H7 (cell line): Measurements from ENCODE around the gene NOL9. TPM values are rescaled to one million over a fixed set of nuclear protein-coding genes. Genes with fewer than 3 reads are reported as not detected.

ENCODE experiments used
- DNase-seq: peaks from one replicate; pipeline ENCODE4 v3.0.0; 2012
- H3K27me3 ChIP-seq: 2 replicates; pipeline ENCODE4 v1.6.0; 2011; ENCODE audit warnings: mild to moderate bottlenecking, low read length; ENCODE audit not compliant: control insufficient read depth, insufficient read depth
- H3K36me3 ChIP-seq: replicated peaks from 2 replicates; pipeline ENCODE4 v1.5.1; 2011; ENCODE audit warnings: low read length; ENCODE audit not compliant: control insufficient read depth, insufficient read depth
- H3K4me3 ChIP-seq: 2 replicates; pipeline ENCODE4 v1.5.1; 2011; ENCODE audit warnings: low read depth, mild to moderate bottlenecking, control low read depth, low read length, moderate library complexity; ENCODE audit not compliant: insufficient read depth
- total RNA-seq: library from RNA; depleted of rRNA; stranded (reverse); fragments of >200 nt; shearing (Covaris generic); gene quantifications from 2 replicates; pipeline ENCODE4 v1.2.3, GENCODE V29; 2014; rRNA removed

Gene NOL9
- total RNA-seq, 1 experiment from 2014 or later, result 32.7 TPM

DNA sequence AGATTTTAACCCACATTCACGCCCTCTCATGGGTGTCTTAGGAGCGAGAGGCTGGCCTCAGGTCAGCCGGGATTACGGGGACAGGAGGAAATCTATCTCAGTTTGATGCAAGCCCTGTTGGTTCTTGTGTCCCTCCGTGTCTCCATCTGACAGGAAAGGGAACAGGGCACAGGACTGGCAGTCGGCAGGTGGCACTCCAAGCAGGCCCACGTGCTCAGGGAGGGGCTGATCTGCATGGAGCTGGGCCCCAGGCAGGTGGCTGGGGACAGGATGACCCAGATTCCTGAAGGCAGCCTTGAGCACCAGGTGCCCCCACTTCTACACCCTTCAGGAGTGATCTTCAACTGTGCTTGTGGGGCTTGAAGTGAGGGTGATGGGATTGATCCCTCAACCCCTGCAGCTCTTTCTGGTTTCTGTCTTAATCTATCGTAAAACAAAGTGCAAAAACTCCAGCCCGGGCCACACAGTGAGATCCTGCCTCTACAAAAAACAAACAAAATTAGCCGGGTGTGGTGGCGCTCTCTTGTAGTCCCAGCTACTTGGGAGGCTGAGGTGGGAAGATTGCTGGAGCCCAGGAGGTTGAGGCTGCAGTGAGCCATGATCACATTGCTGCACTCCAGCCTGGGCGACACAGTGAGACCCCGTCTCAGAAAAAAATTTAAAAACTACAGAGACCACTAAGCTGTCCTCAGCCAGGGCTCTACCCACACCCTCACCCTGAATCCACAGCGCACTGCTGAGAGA is 71.1 kb downstream of the NOL9 start:
- Histone ChIP-seq H3K4me3 (no peak overlapping the region), H3K27me3 (peaks cover 19% of the 10 kb centered on the region; the same call in 1 of the 2 replicates), H3K36me3 (no peaks in the 10 kb centered on the region)
- DNase-seq, result no peak

DNA sequence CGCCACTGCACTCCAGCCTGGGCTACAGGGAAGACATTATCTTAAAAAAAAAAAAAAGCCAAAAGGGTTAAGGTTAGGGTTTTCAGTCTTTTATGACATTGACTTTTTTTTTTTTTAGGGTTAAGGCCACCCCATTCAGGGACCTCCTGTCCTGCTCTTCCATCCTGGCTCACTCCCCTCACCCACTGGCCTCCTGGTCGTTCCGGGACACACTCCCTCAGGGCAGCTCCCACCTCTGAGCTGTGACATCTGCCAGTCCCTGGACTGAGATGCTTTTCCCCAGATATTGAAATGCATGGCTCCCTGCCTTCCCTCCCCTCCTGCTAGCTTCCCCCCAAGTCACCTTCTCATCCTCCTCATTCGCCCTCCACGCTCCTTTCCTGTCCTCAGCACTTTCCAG is 72.5 kb downstream of the NOL9 start:
- H3K36me3 ChIP-seq, result no peaks in the 10 kb centered on the region
- peaks cover 19% of the 10 kb centered on the region; the same call in 1 of the 2 replicates for H3K27me3 ChIP-seq
- no peak overlapping the region for H3K4me3 ChIP-seq
- no peak for DNase-seq

DNA sequence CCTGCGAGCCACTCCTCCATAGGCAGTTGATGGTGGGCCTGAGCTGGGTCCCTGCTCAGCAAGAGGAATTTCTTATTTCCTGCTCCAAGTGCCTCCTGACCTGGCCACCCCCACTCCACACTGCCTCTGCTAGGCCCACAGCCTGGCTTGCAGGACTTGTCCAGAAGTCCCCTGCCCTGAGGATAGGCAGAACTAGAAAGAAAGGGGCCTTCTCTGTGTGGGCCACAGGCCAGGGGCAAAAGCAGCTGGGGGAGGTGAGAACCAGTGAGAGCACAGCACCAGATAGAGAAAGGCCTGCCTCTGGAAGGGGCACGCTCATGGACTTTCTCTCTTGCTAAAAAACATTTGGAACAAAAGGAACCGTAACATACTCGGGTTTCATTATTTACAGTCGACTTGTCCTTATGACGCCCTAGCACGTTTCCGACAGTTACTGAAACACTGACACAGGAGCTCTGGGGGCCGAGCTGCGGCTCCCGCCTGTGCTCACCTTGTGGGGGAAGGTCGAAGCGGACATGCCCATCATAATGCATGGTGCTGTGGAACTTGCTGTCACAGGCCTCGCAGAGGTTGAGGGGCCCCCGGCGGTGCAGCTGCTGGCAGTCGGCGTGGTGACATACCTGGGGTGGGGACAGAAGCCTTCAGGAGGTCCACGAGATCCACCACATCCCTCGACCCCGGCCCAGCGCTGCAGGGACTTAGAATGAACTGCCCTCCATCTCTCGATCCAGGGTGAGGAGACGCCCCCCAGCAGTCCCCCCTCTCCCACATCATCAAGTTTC is 77.1 kb downstream of the NOL9 start:
- no peaks in the 10 kb centered on the region; the same call in 1 of the 2 replicates for H3K27me3 ChIP-seq
- H3K4me3 ChIP-seq, result no peak overlapping the region
- no peak for DNase-seq
- H3K36me3 ChIP-seq, result peaks cover 1% of the 10 kb centered on the region

DNA sequence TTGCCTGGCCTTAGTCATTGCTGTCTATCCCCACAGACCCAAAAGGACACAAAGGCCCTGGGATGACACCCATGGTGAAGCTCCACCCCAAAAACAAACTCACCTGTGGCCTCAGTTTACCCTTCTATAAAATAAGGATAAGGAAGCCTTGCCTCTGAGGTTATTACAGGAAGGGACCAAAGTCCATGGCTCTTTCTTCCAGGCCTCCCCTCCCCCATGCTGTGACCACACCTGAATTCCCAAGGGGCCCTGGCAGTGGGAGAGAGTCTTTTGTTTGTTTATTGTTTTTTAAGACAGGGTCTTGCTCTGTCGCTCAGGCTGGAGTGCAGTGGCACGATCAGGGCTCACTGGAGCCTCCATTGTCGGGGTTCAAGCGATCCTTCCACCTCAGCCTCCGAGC is 77.8 kb downstream of the NOL9 start:
- DNase-seq, result no peak
- H3K27me3 ChIP-seq, result no peaks in the 10 kb centered on the region; the same call in 1 of the 2 replicates
- no peak overlapping the region for H3K4me3 ChIP-seq

DNA sequence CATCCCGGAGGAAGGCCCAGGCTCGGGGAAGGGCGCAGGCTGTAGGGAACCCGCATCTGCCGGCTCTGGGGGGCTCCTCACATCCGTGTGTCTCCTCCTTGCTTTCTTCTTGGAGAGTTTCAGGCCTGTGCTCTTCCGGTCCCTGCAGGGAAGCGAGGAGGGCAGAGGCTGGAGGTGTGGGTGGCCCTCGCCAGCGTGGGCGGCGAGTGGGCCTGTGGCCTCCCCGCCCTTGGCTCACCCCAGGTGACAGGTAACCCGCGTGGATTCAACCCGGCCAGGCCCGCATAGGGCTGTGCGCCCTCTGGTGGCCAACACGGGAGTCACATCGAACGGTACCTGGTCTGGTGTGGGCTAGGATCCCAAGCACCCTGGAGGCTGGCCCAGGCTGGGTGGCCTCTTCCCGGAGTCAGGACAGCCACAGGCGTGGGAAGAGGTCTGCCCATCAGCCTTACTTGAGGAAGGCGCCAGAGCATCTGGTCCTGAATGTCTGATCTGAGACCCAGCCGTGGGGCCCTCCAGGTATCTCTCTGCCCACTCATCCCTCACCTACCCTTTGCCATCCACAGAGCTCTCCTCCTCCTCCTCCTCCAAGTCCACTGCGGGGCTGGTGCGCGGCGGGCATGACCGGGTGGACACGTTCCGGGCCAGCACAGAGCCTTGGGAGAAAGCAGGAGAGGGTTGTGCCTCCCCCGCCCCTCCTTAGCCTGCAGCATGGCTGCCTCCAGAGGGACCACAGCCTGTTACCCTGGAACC is 78.8 kb downstream of the NOL9 start:
- H3K36me3 ChIP-seq, result peaks cover 3% of the 10 kb centered on the region
- no peak overlapping the region for H3K4me3 ChIP-seq
- peaks cover 6% of the 10 kb centered on the region; the same call in 1 of the 2 replicates for H3K27me3 ChIP-seq
- peak; percentile 97 for DNase-seq

More for the DNA sequence above, 77.8 kb downstream of the NOL9 start:
- peaks cover 3% of the 10 kb centered on the region for H3K36me3 ChIP-seq

DNA sequence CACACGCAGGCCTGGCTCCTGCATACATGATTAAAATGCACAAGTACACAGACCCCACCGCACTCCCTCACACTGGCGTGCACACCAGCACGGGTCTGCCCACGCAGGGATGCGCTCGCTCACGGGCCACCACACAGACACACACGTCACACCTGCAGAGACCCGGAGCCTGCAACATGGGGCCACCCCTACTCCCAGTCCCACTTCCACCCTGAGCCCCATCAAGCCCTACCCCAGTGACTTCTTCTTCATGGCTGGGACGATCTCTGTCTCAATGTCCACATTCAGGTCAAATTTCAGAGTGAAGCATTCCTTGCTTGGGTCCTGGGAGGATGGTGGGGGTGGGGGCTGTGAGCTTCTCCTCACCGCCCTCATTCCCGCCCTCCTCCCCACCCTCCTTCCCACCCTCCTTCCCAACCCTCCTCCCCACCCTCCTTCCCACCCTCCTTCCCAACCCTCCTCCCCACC is 79.5 kb downstream of the NOL9 start:
- Histone ChIP-seq H3K27me3 (peaks cover 6% of the 10 kb centered on the region; the same call in 1 of the 2 replicates), H3K36me3 (peaks cover 3% of the 10 kb centered on the region), H3K4me3 (no peak overlapping the region)
- peak; percentile 78 for DNase-seq

DNA sequence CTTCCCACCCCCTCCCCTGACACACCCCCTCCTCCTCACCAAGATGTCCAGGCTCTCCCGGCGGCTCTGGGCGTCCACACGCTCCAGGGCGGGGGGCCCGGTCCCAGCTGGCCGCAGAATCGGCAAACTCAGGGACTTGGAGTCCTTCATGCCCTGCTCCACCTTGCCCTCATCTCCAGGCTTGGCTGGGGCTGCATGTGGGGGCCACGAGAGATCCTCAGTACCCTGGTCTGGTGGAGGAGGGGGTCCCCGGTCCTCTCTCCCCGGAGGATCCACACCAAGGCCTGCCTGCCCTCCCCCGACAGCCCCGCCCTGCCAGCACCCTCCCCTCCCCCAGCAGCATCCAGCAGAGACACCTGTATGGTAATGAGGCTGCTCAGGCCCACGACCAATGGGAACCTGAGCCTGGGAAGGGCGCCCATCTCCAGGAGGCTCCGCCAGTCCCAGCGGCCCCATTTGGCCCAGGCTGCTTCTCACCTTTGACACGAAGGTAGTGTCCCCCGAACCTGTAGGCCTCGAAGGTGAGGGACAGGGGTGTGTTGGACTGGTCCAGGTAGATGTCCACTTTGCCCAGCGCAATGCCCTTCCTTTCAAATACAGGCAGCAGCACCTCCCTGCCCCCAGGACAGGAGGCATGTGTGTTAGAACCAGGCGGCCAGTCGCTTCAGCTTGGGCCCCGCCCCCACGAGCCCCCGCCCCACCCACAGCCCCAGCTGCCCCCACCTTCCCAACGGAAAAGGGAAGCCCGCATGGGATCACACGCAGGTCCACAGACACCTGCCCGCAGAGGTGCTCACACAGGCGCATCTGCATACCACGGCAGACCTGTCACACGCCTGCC is 80.1 kb downstream of the NOL9 start:
- Histone ChIP-seq H3K4me3 (no peak overlapping the region), H3K36me3 (peaks cover 6% of the 10 kb centered on the region), H3K27me3 (peaks cover 6% of the 10 kb centered on the region; the same call in 1 of the 2 replicates)
- peak; percentile 86 for DNase-seq

DNA sequence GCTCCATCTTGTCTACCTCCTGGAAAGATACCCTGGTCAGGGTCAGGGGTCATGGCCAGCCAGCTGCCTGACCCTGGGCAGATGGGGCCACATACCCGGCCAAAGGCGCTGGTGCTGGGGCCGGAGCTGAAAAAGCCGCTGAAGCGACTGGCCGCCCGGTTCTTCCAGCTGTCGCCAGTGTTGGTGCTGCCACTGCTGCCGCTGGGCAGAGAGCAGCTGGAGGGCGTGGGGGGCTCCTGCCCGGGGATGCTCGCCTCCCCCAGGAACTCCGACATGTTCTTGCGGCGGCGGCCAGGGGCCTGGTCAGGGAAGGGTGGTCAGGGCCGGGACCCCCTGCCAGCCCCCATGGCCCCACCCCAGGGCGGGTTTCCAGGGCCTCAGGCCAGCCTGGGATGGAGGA is 81.2 kb downstream of the NOL9 start:
- Histone ChIP-seq H3K36me3 (peaks cover 13% of the 10 kb centered on the region), H3K27me3 (peaks cover 6% of the 10 kb centered on the region; the same call in 1 of the 2 replicates), H3K4me3 (no peak overlapping the region)
- DNase-seq, result no peak

DNA sequence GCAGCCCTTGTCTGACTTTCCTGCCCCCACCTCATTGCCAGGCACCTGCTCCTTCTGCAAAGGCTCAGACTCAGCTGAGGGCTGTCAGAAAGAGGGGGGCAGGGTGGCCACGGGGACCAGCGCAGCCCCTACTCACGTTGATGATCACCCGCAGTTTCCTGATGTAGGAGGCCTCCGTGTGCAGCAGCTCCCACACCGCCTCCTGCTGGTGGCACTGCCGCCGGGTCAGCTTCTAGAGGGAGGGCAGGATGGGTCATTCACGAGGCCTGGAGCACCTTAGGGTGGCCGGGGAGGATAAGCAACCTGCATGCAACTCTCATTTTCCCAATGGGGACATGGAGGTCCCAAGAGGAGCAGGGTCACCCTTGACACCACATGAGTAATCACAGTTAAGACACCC is 81.9 kb downstream of the NOL9 start:
- DNase-seq, result peak; percentile 81
- Histone ChIP-seq H3K36me3 (peaks cover 13% of the 10 kb centered on the region), H3K4me3 (no peak overlapping the region), H3K27me3 (peaks cover 6% of the 10 kb centered on the region; the same call in 1 of the 2 replicates)

DNA sequence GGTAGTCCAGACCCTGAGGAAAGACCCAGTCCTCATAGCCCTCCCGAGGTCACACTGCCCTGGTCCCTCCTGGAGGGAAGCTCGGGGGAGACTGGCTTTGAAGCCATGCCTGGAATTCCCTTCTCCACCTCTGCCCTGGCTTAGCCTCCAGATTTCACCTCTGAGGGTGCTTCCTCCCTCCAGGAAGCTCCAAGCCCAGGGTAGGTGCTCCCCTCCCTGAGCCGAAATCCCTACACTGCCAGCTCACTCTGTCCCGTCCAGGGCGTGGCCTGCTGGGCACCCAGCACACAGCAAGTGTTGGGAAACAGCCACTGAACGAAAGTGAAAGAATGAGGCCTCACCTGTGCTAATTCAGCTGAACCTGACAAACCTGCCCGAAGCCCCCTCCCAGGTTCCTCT is 82.3 kb downstream of the NOL9 start:
- no peak overlapping the region for H3K4me3 ChIP-seq

More for the DNA sequence above, 82.3 kb downstream of the NOL9 start:
- H3K27me3 ChIP-seq, result peaks cover 6% of the 10 kb centered on the region; the same call in 1 of the 2 replicates
- DNase-seq, result no peak
- peaks cover 13% of the 10 kb centered on the region for H3K36me3 ChIP-seq

Other genes with a start within 250 kb of the NOL9 start
- 68.9 and 76.3 TPM in 2 replicates for gene ACOT7, start 160.7 kb downstream of the NOL9 start, total RNA-seq
- 0.04 and 0.62 TPM in 2 replicates for gene HES2, start 134.6 kb downstream of the NOL9 start, total RNA-seq
- gene ESPN, start 129.7 kb downstream of the NOL9 start, total RNA-seq, result 8.7 and 9.3 TPM in 2 replicates
- 5.4 and 15.7 TPM in 2 replicates for gene TNFRSF25, start 88.3 kb downstream of the NOL9 start, total RNA-seq
- 17.2 and 27.4 TPM in 2 replicates for gene PLEKHG5, start 62.8 kb downstream of the NOL9 start, total RNA-seq
- gene TAS1R1, start 794 bp upstream of the NOL9 start, total RNA-seq, result 0.10 and 0.15 TPM in 2 replicates
- 40.3 and 40.4 TPM in 2 replicates for gene ZBTB48, start 25.5 kb upstream of the NOL9 start, total RNA-seq
- 35.0 and 41.1 TPM in 2 replicates for gene KLHL21, start 48.4 kb upstream of the NOL9 start, total RNA-seq
- 36.6 and 44.5 TPM in 2 replicates for gene PHF13, start 59.2 kb upstream of the NOL9 start, total RNA-seq
- gene THAP3, start 70.4 kb upstream of the NOL9 start, total RNA-seq, result 47.7 and 62.9 TPM in 2 replicates
- gene DNAJC11, start 147.3 kb upstream of the NOL9 start, total RNA-seq, result 75.8 and 79.9 TPM in 2 replicates
- gene CAMTA1, start 230.9 kb upstream of the NOL9 start, total RNA-seq, result 98.8 and 102 TPM in 2 replicates